NB4 (cell line): ENCODE data around the gene ADAM33.

Source experiments
- DNase-seq: peaks from one replicate; pipeline ENCODE4 v3.0.0; 2010; ENCODE audit warnings: low read depth
- H3K4me3 ChIP-seq: one replicate; pipeline ENCODE4 v1.5.1; 2011; ENCODE audit warnings: mild to moderate bottlenecking, low read depth, low read length, moderate library complexity
- CTCF ChIP-seq: IDR thresholded peaks from one replicate; pipeline ENCODE4 v1.5.1; 2012; ENCODE audit warnings: low read depth, low read length
- MYC ChIP-seq: IDR thresholded peaks from 2 replicates; pipeline ENCODE4 v1.6.1; 2011; ENCODE audit warnings: low read depth, low read length
- POLR2A ChIP-seq: IDR thresholded peaks from 2 replicates; pipeline ENCODE4 v1.6.1; 2011; ENCODE audit warnings: mild to moderate bottlenecking; ENCODE audit not compliant: insufficient read length; ENCODE audit errors: extremely low read depth
- TF ChIP-seq, protein P1 (sequence below): IDR thresholded peaks from 2 replicates; pipeline ENCODE4 v1.6.1; 2011; ENCODE audit warnings: low read depth, low read length

Gene ADAM33, protein sequence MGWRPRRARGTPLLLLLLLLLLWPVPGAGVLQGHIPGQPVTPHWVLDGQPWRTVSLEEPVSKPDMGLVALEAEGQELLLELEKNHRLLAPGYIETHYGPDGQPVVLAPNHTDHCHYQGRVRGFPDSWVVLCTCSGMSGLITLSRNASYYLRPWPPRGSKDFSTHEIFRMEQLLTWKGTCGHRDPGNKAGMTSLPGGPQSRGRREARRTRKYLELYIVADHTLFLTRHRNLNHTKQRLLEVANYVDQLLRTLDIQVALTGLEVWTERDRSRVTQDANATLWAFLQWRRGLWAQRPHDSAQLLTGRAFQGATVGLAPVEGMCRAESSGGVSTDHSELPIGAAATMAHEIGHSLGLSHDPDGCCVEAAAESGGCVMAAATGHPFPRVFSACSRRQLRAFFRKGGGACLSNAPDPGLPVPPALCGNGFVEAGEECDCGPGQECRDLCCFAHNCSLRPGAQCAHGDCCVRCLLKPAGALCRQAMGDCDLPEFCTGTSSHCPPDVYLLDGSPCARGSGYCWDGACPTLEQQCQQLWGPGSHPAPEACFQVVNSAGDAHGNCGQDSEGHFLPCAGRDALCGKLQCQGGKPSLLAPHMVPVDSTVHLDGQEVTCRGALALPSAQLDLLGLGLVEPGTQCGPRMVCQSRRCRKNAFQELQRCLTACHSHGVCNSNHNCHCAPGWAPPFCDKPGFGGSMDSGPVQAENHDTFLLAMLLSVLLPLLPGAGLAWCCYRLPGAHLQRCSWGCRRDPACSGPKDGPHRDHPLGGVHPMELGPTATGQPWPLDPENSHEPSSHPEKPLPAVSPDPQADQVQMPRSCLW

DNA sequence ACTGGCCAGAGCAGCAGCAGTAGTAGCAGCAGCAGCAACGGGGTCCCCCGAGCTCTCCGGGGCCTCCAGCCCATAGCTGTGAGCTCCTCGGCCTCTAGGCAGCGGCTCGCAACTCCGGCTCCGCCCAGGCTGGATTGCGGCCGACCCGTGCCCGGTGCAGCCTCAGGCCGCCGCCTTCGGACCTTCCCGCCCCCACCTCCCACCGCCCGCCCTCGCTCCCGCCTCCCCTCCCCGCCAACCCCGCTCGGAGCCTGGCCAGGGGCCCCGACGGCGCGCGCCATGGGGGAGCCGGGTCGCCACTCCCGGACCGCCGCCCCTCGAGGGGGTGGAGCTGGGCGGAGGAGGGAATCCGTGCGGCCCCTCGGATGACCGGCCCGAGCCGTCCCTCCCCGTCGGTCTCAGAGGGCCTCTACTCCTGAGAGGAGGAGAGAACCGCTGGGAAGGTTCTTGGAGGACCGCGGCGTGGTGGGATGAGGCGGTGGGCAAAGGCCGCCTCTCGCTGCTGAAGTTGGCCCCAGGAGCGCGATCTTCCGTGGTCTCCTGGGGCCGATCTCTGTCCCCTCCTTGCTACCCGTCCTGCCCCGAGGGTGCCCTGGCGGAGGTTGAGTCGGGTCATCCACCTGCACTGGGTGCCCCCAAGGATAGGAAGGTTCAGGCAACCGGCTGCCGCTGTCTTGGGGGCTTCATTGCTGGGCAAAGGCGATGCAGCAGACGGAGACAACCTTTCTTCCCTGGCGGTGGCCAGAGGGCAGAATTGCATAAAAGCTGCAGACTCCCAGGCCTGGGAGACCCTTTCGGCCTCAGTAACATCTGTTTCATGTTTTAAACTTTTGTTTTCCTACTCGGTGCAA lies at the start of gene ADAM33:
ADAM33 (minus strand) TSS at position 80 of the 851 bp plus-strand sequence; CDS start at position 74, 6 bp downstream.
- TF ChIP-seq POLR2A (no peak), MYC (no peak), CTCF (no peak)
- TF ChIP-seq, protein P1, sequence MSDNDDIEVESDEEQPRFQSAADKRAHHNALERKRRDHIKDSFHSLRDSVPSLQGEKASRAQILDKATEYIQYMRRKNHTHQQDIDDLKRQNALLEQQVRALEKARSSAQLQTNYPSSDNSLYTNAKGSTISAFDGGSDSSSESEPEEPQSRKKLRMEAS: no peak
- DNase-seq: no peak
- no peak within 1 kb of the TSS for H3K4me3 ChIP-seq

GRCh38 chr20:3730803-3731672 lies 49.2 kb upstream of the ADAM33 start:
- no peak for TF ChIP-seq MYC
- TF ChIP-seq POLR2A: no peak
- TF ChIP-seq, protein P1: no peak
- no peak for TF ChIP-seq CTCF
- DNase-seq: no peak
- H3K4me3 ChIP-seq: no peak overlapping the region

DNA sequence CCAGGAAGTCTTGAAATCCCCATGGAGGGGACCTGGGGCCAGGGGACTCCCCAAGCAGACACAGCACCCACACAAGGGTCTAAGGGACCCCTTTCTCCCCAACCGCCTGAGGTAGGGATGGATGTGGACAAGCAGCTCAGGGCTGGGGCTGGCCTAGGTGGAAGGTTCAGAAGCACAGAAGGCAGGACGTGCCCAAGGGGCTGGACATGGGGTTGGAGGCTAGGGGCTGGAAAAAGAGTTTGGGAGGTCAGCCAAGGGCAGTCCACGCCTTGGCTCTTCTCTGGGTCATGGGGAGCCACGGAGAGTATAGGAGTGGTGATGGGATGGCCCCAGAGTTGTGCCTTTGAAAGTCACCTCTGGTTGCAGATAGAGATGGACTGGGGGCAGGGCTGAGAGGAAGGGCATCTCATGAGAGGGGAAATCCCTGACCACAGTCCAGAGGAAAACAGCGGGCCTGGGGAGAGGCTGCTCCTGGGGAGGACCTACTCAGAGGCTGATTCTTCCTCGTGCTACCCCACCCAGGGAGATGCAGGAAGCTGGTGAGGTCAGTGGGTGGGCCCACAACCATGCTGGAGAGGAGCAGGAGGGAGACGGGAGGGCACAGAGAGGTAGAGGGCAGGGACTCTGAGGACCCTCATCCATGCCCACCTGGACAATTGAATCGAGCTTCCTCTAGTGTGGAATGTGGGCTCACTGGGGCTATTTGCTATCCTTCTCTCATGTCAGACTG lies 48.2 kb upstream of the ADAM33 start:
- H3K4me3 ChIP-seq: no peak overlapping the region
- DNase-seq: no peak
- TF ChIP-seq POLR2A (no peak), MYC (no peak)

GRCh38 chr20:3729378-3729777 lies 47.6 kb upstream of the ADAM33 start:
- TF ChIP-seq CTCF (no peak), MYC (no peak), POLR2A (no peak)
- TF ChIP-seq, protein P1: no peak
- H3K4me3 ChIP-seq: no peak overlapping the region
- no peak for DNase-seq

DNA sequence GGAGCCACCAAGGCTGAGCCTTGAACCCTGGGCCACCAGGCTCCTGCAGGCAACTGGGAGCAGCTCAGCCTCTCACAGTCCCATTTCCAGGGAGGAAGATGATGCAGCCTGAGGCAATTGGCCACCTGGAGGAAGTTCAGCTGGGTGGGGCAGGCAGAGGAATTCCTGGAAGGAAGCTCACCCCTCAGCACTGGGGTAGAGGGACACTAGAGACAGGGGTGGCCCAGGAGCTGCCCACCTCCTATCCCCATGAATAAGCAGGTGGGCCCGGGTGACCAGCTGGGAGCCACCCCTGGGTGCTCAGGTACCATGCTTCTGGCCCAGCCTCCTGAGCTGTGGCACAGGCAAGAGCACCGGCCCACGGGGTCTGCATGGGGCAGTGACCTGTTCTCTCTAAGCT lies 47.1 kb upstream of the ADAM33 start:
- no peak overlapping the region for H3K4me3 ChIP-seq
- no peak for DNase-seq

DNA sequence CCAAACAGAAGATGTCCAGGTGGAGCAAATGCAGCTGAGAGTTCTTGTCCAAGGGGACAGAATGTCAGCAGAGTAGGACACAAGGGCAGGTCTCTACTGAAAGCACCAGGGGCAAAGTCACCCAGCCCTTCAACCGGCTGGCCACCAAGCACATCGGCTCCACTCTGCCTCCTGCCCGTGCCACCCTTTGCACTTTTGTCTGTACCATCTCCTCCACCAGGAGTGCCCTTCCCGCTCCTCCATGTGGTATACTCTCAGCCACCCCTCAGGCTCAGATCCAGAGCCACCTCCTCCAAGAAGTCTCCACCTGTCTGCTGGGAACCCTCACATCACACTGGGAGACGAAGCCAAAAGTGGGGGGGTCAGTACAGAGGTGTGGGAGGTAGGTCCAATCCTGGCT lies 46.5 kb upstream of the ADAM33 start:
- TF ChIP-seq POLR2A: no peak
- TF ChIP-seq, protein P1: no peak
- TF ChIP-seq MYC: no peak
- no peak for TF ChIP-seq CTCF
- no peak for DNase-seq

More for the DNA sequence above, 47.1 kb upstream of the ADAM33 start:
- TF ChIP-seq POLR2A: no peak

More for the DNA sequence above, 46.5 kb upstream of the ADAM33 start:
- no peak overlapping the region for H3K4me3 ChIP-seq
